ENCODE data around the gene RAB17. TPM values are rescaled to one million over a fixed set of nuclear protein-coding genes. Genes with fewer than 3 reads are reported as not detected.

Gene RAB17
- total RNA-seq: 1.1 TPM

GRCh38 chr2:237590272-237591140 is at the start of gene RAB17:
Gene RAB17, minus strand, starts transcription at chr2:237590734. Its CDS starts 4,580 bp downstream, at chr2:237586154.
- DNase-seq (ENCODE audit: low spot score) (no peak), ATAC-seq (peak; percentile 31)
- intact Hi-C loops (cut with DNase I): no loop called here

GRCh38 chr2:237639836-237640220 is 49.3 kb upstream of the RAB17 start:
- no peak for DNase-seq (ENCODE audit: low spot score)
- no peak for ATAC-seq
- intact Hi-C loops (cut with DNase I): no loop called here

- intact Hi-C loops (cut with DNase I): no loop called here
- DNase-seq (ENCODE audit: low spot score) (no peak), ATAC-seq (no peak)
Observed at GRCh38 chr2:237639052-237639835, 48.7 kb upstream of the RAB17 start.

- no peak for ATAC-seq
- intact Hi-C loops (cut with DNase I): no loop called here
- DNase-seq (ENCODE audit: low spot score): no peak
Observed at GRCh38 chr2:237638176-237638575, 47.6 kb upstream of the RAB17 start.

- ATAC-seq (no peak), DNase-seq (ENCODE audit: low spot score) (no peak)
- intact Hi-C loops (cut with DNase I): no loop called here
Observed at GRCh38 chr2:237637429-237638135, 47.0 kb upstream of the RAB17 start.

- ATAC-seq: no peak
- intact Hi-C loops (cut with DNase I): no loop called here
- DNase-seq (ENCODE audit: low spot score): no peak
Observed at GRCh38 chr2:237636578-237636977, 46.0 kb upstream of the RAB17 start.

- intact Hi-C loops (cut with DNase I): no loop called here
- ATAC-seq: no peak
- no peak for DNase-seq (ENCODE audit: low spot score)
Observed at GRCh38 chr2:237633061-237633561, 42.6 kb upstream of the RAB17 start.

- intact Hi-C loops (cut with DNase I): no loop called here
- ATAC-seq (no peak), DNase-seq (ENCODE audit: low spot score) (peak; percentile 17)
Observed at GRCh38 chr2:237631801-237632585, 41.5 kb upstream of the RAB17 start.

GRCh38 chr2:237631007-237631785 is 40.7 kb upstream of the RAB17 start:
- no peak for ATAC-seq
- DNase-seq (ENCODE audit: low spot score): peak; percentile 41
- intact Hi-C loops (cut with DNase I): no loop called here

GRCh38 chr2:237630216-237631000 is 39.9 kb upstream of the RAB17 start:
- peak; percentile 32 for DNase-seq (ENCODE audit: low spot score)
- no peak for ATAC-seq
- intact Hi-C loops (cut with DNase I): no loop called here

- ATAC-seq: no peak
- no peak for DNase-seq (ENCODE audit: low spot score)
- intact Hi-C loops (cut with DNase I): no loop called here
Observed at GRCh38 chr2:237629739-237630138, 39.2 kb upstream of the RAB17 start.

- no peak for ATAC-seq
- intact Hi-C loops (cut with DNase I): no loop called here
- no peak for DNase-seq (ENCODE audit: low spot score)
Observed at GRCh38 chr2:237629188-237629534, 38.6 kb upstream of the RAB17 start.

- DNase-seq (ENCODE audit: low spot score) (peak; percentile 51), ATAC-seq (no peak)
- intact Hi-C loops (cut with DNase I): no loop called here
Observed at GRCh38 chr2:237628247-237629187, 38.0 kb upstream of the RAB17 start.

- ATAC-seq: peak; percentile 64
- intact Hi-C loops (cut with DNase I): no loop called here
- DNase-seq (ENCODE audit: low spot score): peak; percentile 60
Observed at GRCh38 chr2:237627441-237628246, 37.1 kb upstream of the RAB17 start, which contains the start of gene LRRFIP1. Gene LRRFIP1, plus strand, starts transcription at chr2:237627587. Its CDS starts 58 bp downstream, at chr2:237627645.

- intact Hi-C loops (cut with DNase I): no loop called here
- DNase-seq (ENCODE audit: low spot score) (peak; percentile 62), ATAC-seq (peak; percentile 48)
Observed at GRCh38 chr2:237626813-237627440, 36.4 kb upstream of the RAB17 start.
